Peyer's patch (tissue), 4 donors: Measurements from ENCODE around the gene SLC35D3. TPM values are rescaled to one million over a fixed set of nuclear protein-coding genes. Genes with fewer than 3 reads are reported as not detected.
"Not testable (repeated sequence)": the region's sequence is repeated elsewhere in the genome, so short reads cannot be mapped to it uniquely, and the experiment has no call there.

ENCODE experiments used
- DNase-seq, 3 donors: peaks; one replicate each; pipeline ENCODE4 v3.0.0-alpha.2; 2017 to 2019
- H3K27ac ChIP-seq, 4 donors: fragments of 200-600 bp; sonication (generic); one replicate each; pipeline ENCODE4 v1.5.1; 2016 to 2019
- H3K27me3 ChIP-seq, 2 donors: fragments of 200-600 bp; sonication (generic); one replicate each; pipeline ENCODE4 v1.5.1; 2019
- H3K36me3 ChIP-seq, 3 donors: fragments of 200-600 bp; sonication (generic); one replicate each; pipeline ENCODE4 v1.5.1; 2016 to 2019
- H3K4me1 ChIP-seq, 4 donors: fragments of 200-600 bp; sonication (generic); one replicate each; pipeline ENCODE4 v1.5.1; 2016 to 2019
- H3K4me3 ChIP-seq, 4 donors: fragments of 200-600 bp; sonication (generic); 1 replicate in 3 of 4; 2 replicates in 1 of 4; pipeline ENCODE4 v1.5.1; 2016 to 2019; ENCODE audit warnings: mild to moderate bottlenecking in 1 of 4
- H3K9me3 ChIP-seq, 4 donors: fragments of 200-600 bp; sonication (generic); one replicate each; pipeline ENCODE4 v1.5.1; 2016 to 2019; ENCODE audit warnings: mild to moderate bottlenecking in 1 of 4
- CTCF ChIP-seq, 6 experiments: fragments of 450-650 bp in 4 of 6; fragments of 200-600 bp in 2 of 6; sonication (generic) in 1 of 6; IDR thresholded peaks; one replicate each; pipeline ENCODE4 v1.5.1; 2017 to 2019; ENCODE audit warnings: antibody characterized with exemption in 6 of 6, mild to moderate bottlenecking in 3 of 6, moderate library complexity in 1 of 6
- POLR2A ChIP-seq, 2 donors: fragments of 450-650 bp; IDR thresholded peaks; one replicate each; pipeline ENCODE4 v1.5.1; 2017; ENCODE audit warnings: antibody characterized with exemption in 2 of 2, mild to moderate bottlenecking in 2 of 2, moderate library complexity in 2 of 2
- total RNA-seq, 4 donors: library from RNA; depleted of rRNA; stranded (reverse); fragments of >200 nt; gene quantifications; one replicate each; pipeline ENCODE4 v1.1.0, GENCODE V29; 2016

The SLC35D3 gene, protein sequence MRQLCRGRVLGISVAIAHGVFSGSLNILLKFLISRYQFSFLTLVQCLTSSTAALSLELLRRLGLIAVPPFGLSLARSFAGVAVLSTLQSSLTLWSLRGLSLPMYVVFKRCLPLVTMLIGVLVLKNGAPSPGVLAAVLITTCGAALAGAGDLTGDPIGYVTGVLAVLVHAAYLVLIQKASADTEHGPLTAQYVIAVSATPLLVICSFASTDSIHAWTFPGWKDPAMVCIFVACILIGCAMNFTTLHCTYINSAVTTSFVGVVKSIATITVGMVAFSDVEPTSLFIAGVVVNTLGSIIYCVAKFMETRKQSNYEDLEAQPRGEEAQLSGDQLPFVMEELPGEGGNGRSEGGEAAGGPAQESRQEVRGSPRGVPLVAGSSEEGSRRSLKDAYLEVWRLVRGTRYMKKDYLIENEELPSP
- under 1 TPM in 1 of 4 donors, not detected in 3; 0.47 TPM for total RNA-seq

DNA sequence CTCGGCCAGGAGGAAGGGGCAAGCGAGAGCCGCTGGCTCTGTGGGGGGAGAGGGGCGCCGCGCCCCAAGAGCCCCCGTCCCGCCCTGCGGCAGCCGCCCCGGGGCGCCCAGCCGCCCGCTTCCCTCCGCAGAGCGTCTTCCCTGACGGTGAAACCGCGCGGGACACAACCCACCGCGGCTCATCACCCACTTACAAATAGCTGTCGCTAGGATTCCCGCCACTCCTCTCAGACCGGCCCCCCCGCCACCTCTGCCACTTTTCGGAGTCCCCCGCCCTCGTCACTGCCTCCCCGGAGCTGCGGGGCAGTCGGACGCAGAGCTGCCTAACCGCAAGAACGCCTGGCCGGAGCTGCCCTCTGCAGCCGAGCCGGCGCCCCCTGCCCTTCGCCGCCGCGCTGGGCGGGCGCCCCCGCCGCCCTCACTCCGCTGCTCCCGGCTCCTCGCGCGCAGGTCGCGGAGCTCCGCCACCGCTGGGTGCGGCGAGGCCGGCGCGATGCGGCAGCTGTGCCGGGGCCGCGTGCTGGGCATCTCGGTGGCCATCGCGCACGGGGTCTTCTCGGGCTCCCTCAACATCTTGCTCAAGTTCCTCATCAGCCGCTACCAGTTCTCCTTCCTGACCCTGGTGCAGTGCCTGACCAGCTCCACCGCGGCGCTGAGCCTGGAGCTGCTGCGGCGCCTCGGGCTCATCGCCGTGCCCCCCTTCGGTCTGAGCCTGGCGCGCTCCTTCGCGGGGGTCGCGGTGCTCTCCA lies at the start of gene SLC35D3:
Gene SLC35D3 (plus strand): TSS at position 366 of the 749 bp plus-strand sequence. CDS start 128 bp downstream, at position 494.
- peak within 1 kb of the TSS; percentile 29 to 60 (median 52) for H3K4me3 ChIP-seq
- H3K27ac ChIP-seq, result no peak within 1 kb of the TSS
- H3K36me3 ChIP-seq, result no peaks in the 10 kb centered on the region
- DNase-seq, result peak in 1 of 3 donors; percentile 51
- H3K9me3 ChIP-seq, result no peaks in the 10 kb centered on the region
- H3K4me1 ChIP-seq, result peaks cover 7 to 36% (median 24%) of the 10 kb centered on the region in 4 donors
- no peak for TF ChIP-seq POLR2A (IDR thresholded peaks at IDR 0.05)
- no peak for TF ChIP-seq CTCF (IDR thresholded peaks at IDR 0.05)
- peaks cover 0 to 27% of the 10 kb centered on the region in 2 donors for H3K27me3 ChIP-seq

DNA sequence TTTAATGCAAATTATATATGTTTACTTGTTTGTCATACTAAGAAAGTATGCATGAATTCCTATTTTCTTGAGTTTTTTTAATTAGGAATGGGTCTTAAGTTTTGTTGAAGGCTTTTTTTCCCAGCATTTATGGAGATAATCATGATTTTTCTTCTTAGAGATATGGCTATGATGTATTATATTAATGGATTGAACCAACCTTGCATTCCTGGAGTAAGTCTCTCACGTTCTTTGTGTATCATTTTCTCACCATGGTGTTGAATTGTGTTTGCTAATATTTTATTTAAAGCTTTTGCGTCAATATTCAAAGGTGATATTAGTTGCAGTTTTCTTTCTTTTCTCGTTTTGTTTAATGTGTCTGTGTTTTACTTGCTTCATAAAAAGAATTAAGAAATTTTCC lies 48.4 kb upstream of the SLC35D3 start:
- peaks cover 0 to 19% (median 2%) of the 10 kb centered on the region in 4 donors for H3K9me3 ChIP-seq
- no peaks in the 10 kb centered on the region for H3K4me1 ChIP-seq
- TF ChIP-seq POLR2A (IDR thresholded peaks at IDR 0.05), result no peak
- no peak for TF ChIP-seq CTCF (IDR thresholded peaks at IDR 0.05)
- no peak overlapping the region for H3K27ac ChIP-seq
- H3K4me3 ChIP-seq, result no peak overlapping the region
- peaks cover 0 to 21% (median 4%) of the 10 kb centered on the region in 3 donors for H3K36me3 ChIP-seq
- no peak for DNase-seq
- no peaks in the 10 kb centered on the region for H3K27me3 ChIP-seq

DNA sequence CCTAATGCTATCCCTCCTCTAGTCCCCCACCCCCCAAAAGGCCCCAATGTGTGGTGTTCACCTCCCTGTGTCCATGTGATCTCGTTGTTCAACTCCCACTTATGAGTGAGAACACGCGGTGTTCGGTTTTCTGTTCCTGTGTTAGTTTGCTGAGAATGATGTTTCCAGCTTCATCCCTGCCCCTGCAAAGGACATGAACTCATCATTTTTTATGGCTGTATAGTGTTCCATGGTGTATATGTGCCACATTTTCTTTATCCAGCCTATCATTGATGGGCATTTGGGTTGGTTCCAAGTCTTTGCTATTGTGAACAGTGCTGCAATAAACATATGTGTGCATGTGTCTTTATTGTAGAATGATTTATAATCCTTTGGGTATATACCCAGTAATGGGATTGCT lies 45.6 kb upstream of the SLC35D3 start:
- DNase-seq, result not testable (repeated sequence)
- peaks cover 0 to 19% (median 4%) of the 10 kb centered on the region in 3 donors for H3K36me3 ChIP-seq

GRCh38 chr6:136880748-136881460 lies 41.2 kb upstream of the SLC35D3 start:
- Histone ChIP-seq H3K36me3 (no peaks in the 10 kb centered on the region), H3K9me3 (no peaks in the 10 kb centered on the region), H3K4me3 (no peak overlapping the region), H3K27ac (no peak overlapping the region), H3K27me3 (no peaks in the 10 kb centered on the region), H3K4me1 (no peaks in the 10 kb centered on the region)
- DNase-seq, result no peak
- TF ChIP-seq CTCF (IDR thresholded peaks at IDR 0.05) (no peak), POLR2A (IDR thresholded peaks at IDR 0.05) (no peak)

More for the DNA sequence above, 45.6 kb upstream of the SLC35D3 start:
- H3K4me1 ChIP-seq, H3K27ac ChIP-seq, H3K4me3 ChIP-seq, H3K27me3 ChIP-seq: not testable (repeated sequence)
- peaks cover 0 to 19% (median 2%) of the 10 kb centered on the region in 4 donors for H3K9me3 ChIP-seq

- H3K4me3 ChIP-seq, result no peak overlapping the region
- H3K4me1 ChIP-seq, result no peaks in the 10 kb centered on the region
- H3K27me3 ChIP-seq, result no peaks in the 10 kb centered on the region
- DNase-seq, result no peak
- H3K9me3 ChIP-seq, result no peaks in the 10 kb centered on the region
- H3K27ac ChIP-seq, result no peak overlapping the region
- H3K36me3 ChIP-seq, result no peaks in the 10 kb centered on the region
- TF ChIP-seq POLR2A (IDR thresholded peaks at IDR 0.05), result no peak
- TF ChIP-seq CTCF (IDR thresholded peaks at IDR 0.05), result no peak
Measured at GRCh38 chr6:136886091-136886490, 36.0 kb upstream of the SLC35D3 start.
